ENCODE results near the gene KSR2. TPM values are rescaled to one million over a fixed set of nuclear protein-coding genes. Genes with fewer than 3 reads are reported as not detected.

KSR2 gene
- total and polyA plus RNA-seq, 9 donors = under 0.01 to 0.14 (median 0.04) TPM; not detected in 3

GRCh38 chr12:117703584-117703983 is 265.2 kb downstream of the KSR2 start:
- Histone ChIP-seq H3K4me3 (ENCODE audit: low read length) (no peak overlapping the region), H3K27me3 (ENCODE audit: control insufficient read depth, insufficient read depth, low read length) (no peaks in the 10 kb centered on the region), H3K4me1 (ENCODE audit: control insufficient read depth, insufficient read depth, low read length) (no peaks in the 10 kb centered on the region), H3K36me3 (ENCODE audit: control insufficient read depth, insufficient read depth, low read length) (no peaks in the 10 kb centered on the region), H3K27ac (ENCODE audit: low read length) (no peak overlapping the region), H3K9me3 (replicated peaks; ENCODE audit: control insufficient read depth, low read depth, low read length) (no peaks in the 10 kb centered on the region)
- WGBS (ENCODE audit: insufficient coverage) = 40% methylated on average over 1 of the region's 4 CpGs
- no peak for DNase-seq

DNA sequence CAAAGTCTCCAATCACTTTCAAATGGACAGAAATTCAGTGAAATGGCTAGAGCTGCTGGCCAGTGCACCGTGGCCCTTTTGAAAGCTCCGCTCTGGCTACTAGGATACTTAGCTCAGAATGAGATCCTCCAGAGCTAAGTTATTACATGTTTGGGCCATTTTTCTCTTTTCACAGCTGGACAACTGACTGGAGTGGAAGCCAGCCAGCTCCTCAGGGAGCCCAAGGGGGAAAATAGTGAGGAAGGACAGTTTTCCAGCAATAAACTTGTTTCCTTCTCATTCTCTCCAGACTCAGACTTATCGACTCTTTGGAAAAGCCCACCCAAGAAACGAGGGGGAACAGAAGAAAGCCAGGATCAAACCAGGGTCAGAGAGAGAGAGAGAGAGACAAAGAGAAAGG is 266.0 kb downstream of the KSR2 start:
- DNase-seq = peak; percentile 85
- WGBS (ENCODE audit: insufficient coverage) = 0% methylated on average over 1 of the region's 4 CpGs
- H3K36me3 ChIP-seq (ENCODE audit: control insufficient read depth, insufficient read depth, low read length) = no peaks in the 10 kb centered on the region

DNA sequence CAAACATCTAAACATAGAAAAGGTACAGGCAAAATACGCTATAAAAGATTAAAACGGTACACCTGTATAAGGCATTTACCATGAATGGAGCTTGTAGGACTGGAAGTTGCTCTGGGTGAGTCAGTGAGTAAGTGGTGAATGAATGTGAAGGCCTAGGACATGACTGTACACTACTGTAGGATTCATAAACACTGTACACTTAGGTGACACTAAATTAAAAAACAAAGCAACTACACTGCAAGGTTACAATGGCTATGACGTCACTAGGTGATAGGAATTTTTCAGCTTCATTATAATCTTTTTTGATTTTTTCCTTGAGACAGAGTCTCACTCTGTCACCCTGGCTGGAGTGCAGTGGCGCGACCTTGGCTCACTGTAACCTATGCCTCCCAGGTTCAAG is 269.2 kb downstream of the KSR2 start:
- no peaks in the 10 kb centered on the region for H3K36me3 ChIP-seq (ENCODE audit: control insufficient read depth, insufficient read depth, low read length)
- H3K9me3 ChIP-seq (replicated peaks; ENCODE audit: control insufficient read depth, low read depth, low read length) = no peaks in the 10 kb centered on the region
- no peaks in the 10 kb centered on the region for H3K27me3 ChIP-seq (ENCODE audit: control insufficient read depth, insufficient read depth, low read length)
- H3K4me3 ChIP-seq (ENCODE audit: low read length) = no peak overlapping the region
- H3K27ac ChIP-seq (ENCODE audit: low read length) = no peak overlapping the region
- 95% methylated on average over 3 of the region's 5 CpGs for WGBS (ENCODE audit: insufficient coverage)
- DNase-seq = no peak
- no peaks in the 10 kb centered on the region for H3K4me1 ChIP-seq (ENCODE audit: control insufficient read depth, insufficient read depth, low read length)

More for the DNA sequence above, 266.0 kb downstream of the KSR2 start:
- H3K9me3 ChIP-seq (replicated peaks; ENCODE audit: control insufficient read depth, low read depth, low read length) = no peaks in the 10 kb centered on the region
- H3K27ac ChIP-seq (ENCODE audit: low read length) = no peak overlapping the region
- H3K27me3 ChIP-seq (ENCODE audit: control insufficient read depth, insufficient read depth, low read length) = no peaks in the 10 kb centered on the region
- no peaks in the 10 kb centered on the region for H3K4me1 ChIP-seq (ENCODE audit: control insufficient read depth, insufficient read depth, low read length)
- H3K4me3 ChIP-seq (ENCODE audit: low read length) = no peak overlapping the region

- Histone ChIP-seq H3K4me1 (ENCODE audit: control insufficient read depth, insufficient read depth, low read length) (no peaks in the 10 kb centered on the region), H3K9me3 (replicated peaks; ENCODE audit: control insufficient read depth, low read depth, low read length) (no peaks in the 10 kb centered on the region), H3K27me3 (ENCODE audit: control insufficient read depth, insufficient read depth, low read length) (no peaks in the 10 kb centered on the region), H3K36me3 (ENCODE audit: control insufficient read depth, insufficient read depth, low read length) (no peaks in the 10 kb centered on the region), H3K4me3 (ENCODE audit: low read length) (no peak overlapping the region), H3K27ac (ENCODE audit: low read length) (no peak overlapping the region)
- DNase-seq = no peak
- no CpG with 5 or more reads among the region's 1 CpG for WGBS (ENCODE audit: insufficient coverage)
Observed at GRCh38 chr12:117699118-117699517, 269.7 kb downstream of the KSR2 start.

GRCh38 chr12:117695956-117696355 is 272.8 kb downstream of the KSR2 start:
- Histone ChIP-seq H3K9me3 (replicated peaks; ENCODE audit: control insufficient read depth, low read depth, low read length) (no peaks in the 10 kb centered on the region), H3K27ac (ENCODE audit: low read length) (no peak overlapping the region), H3K27me3 (ENCODE audit: control insufficient read depth, insufficient read depth, low read length) (no peaks in the 10 kb centered on the region), H3K4me3 (ENCODE audit: low read length) (no peak overlapping the region), H3K4me1 (ENCODE audit: control insufficient read depth, insufficient read depth, low read length) (no peaks in the 10 kb centered on the region), H3K36me3 (ENCODE audit: control insufficient read depth, insufficient read depth, low read length) (no peaks in the 10 kb centered on the region)
- WGBS (ENCODE audit: insufficient coverage) = 22% methylated on average over 4 of the region's 6 CpGs
- DNase-seq = no peak

DNA sequence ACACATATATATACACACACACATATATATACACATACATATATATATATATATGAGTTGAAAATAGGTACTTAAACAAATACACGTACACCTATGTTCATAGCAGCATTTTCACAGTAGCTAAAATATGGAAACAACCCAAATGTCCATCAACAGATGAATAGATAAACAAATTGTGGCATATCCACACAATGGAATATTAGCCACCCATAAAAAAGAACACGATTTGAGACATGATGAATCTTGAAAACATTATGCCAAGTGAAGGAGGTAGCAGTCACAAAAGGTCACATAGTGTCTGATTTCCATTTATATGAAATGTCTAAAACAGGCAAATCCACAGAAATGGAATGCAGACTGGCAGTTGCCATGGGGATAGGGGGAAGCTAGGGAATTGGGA is 276.3 kb downstream of the KSR2 start:
- no peaks in the 10 kb centered on the region for H3K36me3 ChIP-seq (ENCODE audit: control insufficient read depth, insufficient read depth, low read length)
- DNase-seq = no peak
- no peaks in the 10 kb centered on the region for H3K27me3 ChIP-seq (ENCODE audit: control insufficient read depth, insufficient read depth, low read length)
- no peak overlapping the region for H3K27ac ChIP-seq (ENCODE audit: low read length)
- WGBS (ENCODE audit: insufficient coverage) = no CpG with 5 or more reads among the region's 2 CpGs
- no peak overlapping the region for H3K4me3 ChIP-seq (ENCODE audit: low read length)
- peaks cover 1% of the 10 kb centered on the region for H3K4me1 ChIP-seq (ENCODE audit: control insufficient read depth, insufficient read depth, low read length)
- H3K9me3 ChIP-seq (replicated peaks; ENCODE audit: control insufficient read depth, low read depth, low read length) = no peaks in the 10 kb centered on the region

- H3K9me3 ChIP-seq (replicated peaks; ENCODE audit: control insufficient read depth, low read depth, low read length) = no peaks in the 10 kb centered on the region
- DNase-seq = no peak
- H3K36me3 ChIP-seq (ENCODE audit: control insufficient read depth, insufficient read depth, low read length) = no peaks in the 10 kb centered on the region
- H3K4me1 ChIP-seq (ENCODE audit: control insufficient read depth, insufficient read depth, low read length) = peaks cover 13% of the 10 kb centered on the region
- no CpG with 5 or more reads among the region's 1 CpG for WGBS (ENCODE audit: insufficient coverage)
- H3K4me3 ChIP-seq (ENCODE audit: low read length) = no peak overlapping the region
- H3K27me3 ChIP-seq (ENCODE audit: control insufficient read depth, insufficient read depth, low read length) = peaks cover 3% of the 10 kb centered on the region
- H3K27ac ChIP-seq (ENCODE audit: low read length) = no peak overlapping the region
Observed at GRCh38 chr12:117689857-117690256, 278.9 kb downstream of the KSR2 start.

GRCh38 chr12:117688446-117688845 is 280.3 kb downstream of the KSR2 start:
- 34% methylated on average over 5 of the region's 5 CpGs for WGBS (ENCODE audit: insufficient coverage)
- no peak overlapping the region for H3K4me3 ChIP-seq (ENCODE audit: low read length)
- H3K9me3 ChIP-seq (replicated peaks; ENCODE audit: control insufficient read depth, low read depth, low read length) = no peaks in the 10 kb centered on the region
- peaks cover 3% of the 10 kb centered on the region for H3K27me3 ChIP-seq (ENCODE audit: control insufficient read depth, insufficient read depth, low read length)
- peak; percentile 78 for DNase-seq
- H3K27ac ChIP-seq (ENCODE audit: low read length) = no peak overlapping the region
- no peaks in the 10 kb centered on the region for H3K36me3 ChIP-seq (ENCODE audit: control insufficient read depth, insufficient read depth, low read length)
- peaks cover 13% of the 10 kb centered on the region for H3K4me1 ChIP-seq (ENCODE audit: control insufficient read depth, insufficient read depth, low read length)

DNA sequence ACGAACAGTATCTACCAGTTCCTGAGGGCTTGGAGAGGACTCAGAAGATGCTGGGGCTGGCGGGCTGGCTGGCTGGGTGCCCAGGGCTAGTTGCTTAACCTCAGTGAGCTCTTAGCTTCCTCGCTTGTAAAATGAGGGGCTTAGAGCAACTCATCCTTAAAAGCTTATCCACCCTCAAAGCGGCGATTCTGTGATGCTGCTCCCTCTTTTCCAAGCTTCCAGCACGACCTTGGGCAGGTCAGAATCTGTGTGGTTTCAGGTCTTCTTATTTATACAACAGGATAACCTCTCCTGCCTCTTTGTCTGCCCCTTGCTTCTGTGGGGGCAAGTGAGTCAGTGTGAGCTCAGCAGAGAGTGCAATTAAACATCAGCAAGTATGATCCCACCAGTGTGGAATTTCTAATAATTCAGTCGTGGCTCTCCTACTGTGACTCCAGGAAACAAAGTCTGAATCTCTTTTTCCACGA is 281.8 kb downstream of the KSR2 start:
- no peak overlapping the region for H3K27ac ChIP-seq (ENCODE audit: low read length)
- H3K4me1 ChIP-seq (ENCODE audit: control insufficient read depth, insufficient read depth, low read length) = peaks cover 13% of the 10 kb centered on the region
- no peaks in the 10 kb centered on the region for H3K36me3 ChIP-seq (ENCODE audit: control insufficient read depth, insufficient read depth, low read length)
- 47% methylated on average over 6 of the region's 8 CpGs for WGBS (ENCODE audit: insufficient coverage)
- peak; percentile 49 for DNase-seq
- peaks cover 3% of the 10 kb centered on the region for H3K27me3 ChIP-seq (ENCODE audit: control insufficient read depth, insufficient read depth, low read length)
- H3K4me3 ChIP-seq (ENCODE audit: low read length) = no peak overlapping the region
- H3K9me3 ChIP-seq (replicated peaks; ENCODE audit: control insufficient read depth, low read depth, low read length) = no peaks in the 10 kb centered on the region

DNA sequence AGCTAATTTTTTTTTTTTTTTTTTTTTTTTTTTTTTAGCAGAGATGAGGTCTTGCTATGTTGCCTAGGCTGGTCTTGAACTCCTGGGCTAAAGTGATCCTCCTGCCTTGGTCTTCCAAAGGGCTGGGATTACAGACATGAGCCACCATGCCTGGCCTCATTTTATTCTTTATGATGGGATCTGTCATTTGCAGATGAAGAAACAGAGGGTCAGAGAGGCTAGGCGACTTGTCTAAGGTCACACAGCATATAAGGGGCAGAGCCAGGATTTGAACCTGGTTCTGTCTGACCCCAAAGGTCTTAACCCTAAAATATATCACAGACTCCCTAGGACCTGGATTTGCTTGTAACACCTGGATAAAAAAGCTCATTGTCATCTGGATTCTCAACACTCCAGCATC is 282.6 kb downstream of the KSR2 start:
- no peak overlapping the region for H3K4me3 ChIP-seq (ENCODE audit: low read length)
- H3K4me1 ChIP-seq (ENCODE audit: control insufficient read depth, insufficient read depth, low read length) = peaks cover 13% of the 10 kb centered on the region
- H3K27me3 ChIP-seq (ENCODE audit: control insufficient read depth, insufficient read depth, low read length) = peaks cover 3% of the 10 kb centered on the region
- H3K27ac ChIP-seq (ENCODE audit: low read length) = no peak overlapping the region
- no peaks in the 10 kb centered on the region for H3K9me3 ChIP-seq (replicated peaks; ENCODE audit: control insufficient read depth, low read depth, low read length)
- H3K36me3 ChIP-seq (ENCODE audit: control insufficient read depth, insufficient read depth, low read length) = no peaks in the 10 kb centered on the region
- no peak for DNase-seq
- no CpG with 5 or more reads among the region's 1 CpG for whole genome bisulfite sequencing (ENCODE audit: insufficient coverage)
